ENCODE results near the gene NMNAT2. TPM values are rescaled to one million over a fixed set of nuclear protein-coding genes. Genes with fewer than 3 reads are reported as not detected.

Gene NMNAT2
- total and polyA plus RNA-seq, 2 of the 13 experiments (the other 11 are each of a cell fraction or from before 2014, with no cell fraction given), result not detected

- no peak for TF ChIP-seq KIAA2018 (CRISPR knock-in tag; IDR thresholded peaks at IDR 0.05; ENCODE audit: borderline replicate concordance)
- TF ChIP-seq, protein P1, sequence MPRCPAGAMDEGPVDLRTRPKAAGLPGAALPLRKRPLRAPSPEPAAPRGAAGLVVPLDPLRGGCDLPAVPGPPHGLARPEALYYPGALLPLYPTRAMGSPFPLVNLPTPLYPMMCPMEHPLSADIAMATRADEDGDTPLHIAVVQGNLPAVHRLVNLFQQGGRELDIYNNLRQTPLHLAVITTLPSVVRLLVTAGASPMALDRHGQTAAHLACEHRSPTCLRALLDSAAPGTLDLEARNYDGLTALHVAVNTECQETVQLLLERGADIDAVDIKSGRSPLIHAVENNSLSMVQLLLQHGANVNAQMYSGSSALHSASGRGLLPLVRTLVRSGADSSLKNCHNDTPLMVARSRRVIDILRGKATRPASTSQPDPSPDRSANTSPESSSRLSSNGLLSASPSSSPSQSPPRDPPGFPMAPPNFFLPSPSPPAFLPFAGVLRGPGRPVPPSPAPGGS (CRISPR knock-in tag; IDR thresholded peaks at IDR 0.05), result no peak
- TF ChIP-seq SYNCRIP (IDR thresholded peaks at IDR 0.05; ENCODE audit: insufficient read depth, low read depth, low read length), result no peak
- no peak for TF ChIP-seq CREB3 (CRISPR knock-in tag; IDR thresholded peaks at IDR 0.05)
- no peak for TF ChIP-seq KLF13 (CRISPR knock-in tag; IDR thresholded peaks at IDR 0.05)
Observed at GRCh38 chr1:183277821-183278738, 140.1 kb downstream of the NMNAT2 start (continued).

Data from HepG2 (cell line).